Panc1 (cell line): ENCODE results near the gene CXorf51B. TPM values are rescaled to one million over a fixed set of nuclear protein-coding genes. Genes with fewer than 3 reads are reported as not detected.
"Not testable (repeated sequence)": the region's sequence is repeated elsewhere in the genome, so short reads cannot be mapped to it uniquely, and the experiment has no call there.

ENCODE experiments used
- ATAC-seq: fragments of 200-7000 bp; cut with Tn5 transposase; 2 replicates; pipeline ENCODE4 v1.9.1; 2020; ENCODE audit warnings: mild to moderate bottlenecking, moderate library complexity
- Bru-seq: library from RNA; stranded (reverse); fragments of 400-500 nt; gene quantifications from one replicate; lab custom pipeline; 2021; lab: Mats Ljungman, UMichigan
- BruChase-seq, 2 experiments: library from RNA; stranded (reverse); fragments of 400-500 nt; gene quantifications; one replicate each; lab custom pipeline; 2021; lab: Mats Ljungman, UMichigan
- BruUV-seq: library from RNA; stranded (reverse); fragments of 400-500 nt; replicated peaks from 2 replicates; lab custom pipeline; 2021; lab: Mats Ljungman, UMichigan
- CTCF ChIA-PET: fragments of 300-600 bp; sonication (Branson Sonifier 250); formaldehyde crosslinking; loops from one replicate; lab custom pipeline; 2022; ENCODE audit warnings: antibody characterized with exemption; lab: Charles Lee
- POLR2A ChIA-PET: fragments of 300-600 bp; sonication (Branson Sonifier 250); formaldehyde crosslinking; loops from one replicate; lab custom pipeline; 2022; ENCODE audit warnings: antibody characterized with exemption; lab: Charles Lee
- DNase-seq: peaks from one replicate; pipeline ENCODE4 v3.0.0-alpha.2; 2010; ENCODE audit warnings: low read depth, low spot score
- H3K27ac ChIP-seq: 2 replicates; pipeline ENCODE4 v1.5.1; 2011; ENCODE audit warnings: mild to moderate bottlenecking, low read length, inconsistent platforms
- H3K27me3 ChIP-seq: fragments of 200-500 bp; sonication (Bioruptor generic); 2 replicates; pipeline ENCODE4 v1.6.0; 2014; ENCODE audit warnings: low read length, inconsistent platforms; ENCODE audit not compliant: control insufficient read depth, insufficient read depth
- H3K36me3 ChIP-seq: fragments of 200-500 bp; sonication (Bioruptor generic); 2 replicates; pipeline ENCODE4 v1.5.1; 2014; ENCODE audit warnings: inconsistent platforms, mild to moderate bottlenecking, low read length, moderate library complexity; ENCODE audit not compliant: control insufficient read depth, insufficient read depth
- H3K4me1 ChIP-seq: 2 replicates; pipeline ENCODE4 v1.5.1; 2011; ENCODE audit warnings: inconsistent platforms, mild to moderate bottlenecking, low read length, moderate library complexity; ENCODE audit not compliant: control insufficient read depth, insufficient read depth
- H3K4me3 ChIP-seq, 2 experiments: 2 replicates each; pipeline ENCODE4 v1.5.1; 2011 to 2012; ENCODE audit warnings: low read depth in 2 of 2, low read length in 2 of 2, mild to moderate bottlenecking in 2 of 2, inconsistent platforms in 1 of 2, moderate library complexity in 1 of 2
- H3K9me3 ChIP-seq: fragments of 200-500 bp; sonication (Bioruptor generic); 2 replicates; pipeline ENCODE4 v1.5.1; 2014; ENCODE audit warnings: low read depth, mild to moderate bottlenecking, inconsistent platforms, low read length, moderate library complexity; ENCODE audit not compliant: control insufficient read depth, insufficient read depth
- CTCF ChIP-seq: fragments of 450-650 bp; IDR thresholded peaks from 2 replicates; pipeline ENCODE4 v1.5.1; 2017; ENCODE audit warnings: mild to moderate bottlenecking
- POLR2AphosphoS5 ChIP-seq: IDR thresholded peaks from 2 replicates; pipeline ENCODE4 v1.6.1; 2012; ENCODE audit warnings: mild to moderate bottlenecking, low read depth, low read length, moderate library complexity
- REST ChIP-seq, 2 experiments: IDR thresholded peaks; 2 replicates each; pipeline ENCODE4 v1.6.1; 2011 to 2012; ENCODE audit warnings: low read depth in 2 of 2, control low read depth in 1 of 2, low read length in 1 of 2, mild to moderate bottlenecking in 1 of 2, moderate library complexity in 1 of 2; ENCODE audit not compliant: insufficient read depth in 1 of 2
- SIN3A ChIP-seq: IDR thresholded peaks from 2 replicates; pipeline ENCODE4 v1.6.1; 2012; ENCODE audit warnings: low read depth, mild to moderate bottlenecking, low read length, moderate library complexity, borderline replicate concordance; ENCODE audit not compliant: insufficient read depth
- TCF7L2 ChIP-seq: IDR thresholded peaks from 2 replicates; pipeline ENCODE4 v1.6.1; 2011; ENCODE audit warnings: mild to moderate bottlenecking, low read depth, low read length, inconsistent platforms
- in situ Hi-C: cut with HindIII; loops from 2 replicates; pipeline ENCODE4 v1.10.0; 2016; ENCODE audit warnings: low sequenced_read_pairs, low pct_unique_long_range_greater_than_20kb
- intact Hi-C: fragments of 100-400 bp; cut with micrococcal nuclease; formaldehyde crosslinking; loops from one replicate; pipeline ENCODE4 v1.10.0; 2022; ENCODE audit not compliant: unreplicated experiment
- long read RNA-seq: library from polyadenylated mRNA; unstranded; transcript quantifications from one replicate; pipeline ENCODE4 v2.0.0, GENCODE V29; 2021; ENCODE audit not compliant: unreplicated experiment
- polyA plus RNA-seq: library from polyadenylated mRNA; unstranded; fragments of >200 nt; gene quantifications from one replicate; pipeline ENCODE4 v1.2.1, GENCODE V29; 2012; ENCODE audit warnings: missing spikeins; ENCODE audit not compliant: insufficient read length
- total RNA-seq: library from RNA; stranded (reverse); gene quantifications from one replicate; pipeline ENCODE4 v1.2.1, GENCODE V29; 2021; ENCODE audit not compliant: unreplicated experiment

Gene CXorf51B
- total RNA-seq (not detected), Bru-seq, nascent RNA (not detected), BruChase-seq, experiment 1, labeled RNA remaining after a 2-hour chase (not detected), BruChase-seq, experiment 2, labeled RNA remaining after a 6-hour chase (not detected)
- polyA plus RNA-seq, result not detected
- long read RNA-seq, result 0 reads

DNA sequence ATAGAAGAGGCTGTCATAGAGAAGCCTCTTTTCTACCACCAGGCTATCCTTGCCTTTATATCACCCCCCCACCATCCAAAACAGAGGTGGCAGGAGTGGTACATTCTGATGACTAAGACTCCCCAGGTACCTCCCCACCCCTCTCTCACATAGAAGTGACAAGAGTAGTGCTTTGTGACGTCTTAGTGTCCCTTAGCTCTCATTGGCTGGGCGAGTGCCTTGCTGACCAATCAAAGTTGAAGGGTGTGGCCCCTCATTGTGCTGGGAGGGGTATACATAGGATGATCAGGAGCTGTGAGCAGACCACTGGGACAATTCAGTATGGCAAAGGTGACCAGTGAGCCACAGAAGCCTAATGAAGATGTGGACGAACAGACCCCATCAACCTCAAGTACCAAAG, at the start of gene CXorf51B:
Gene CXorf51B, plus strand, starts transcription at position 301 of the 400 bp plus-strand sequence. Its CDS starts 21 bp downstream, at position 322.
- H3K4me3 ChIP-seq, ATAC-seq, H3K4me1 ChIP-seq, CTCF ChIA-PET, H3K9me3 ChIP-seq, H3K27me3 ChIP-seq, in situ Hi-C loops, H3K27ac ChIP-seq, H3K36me3 ChIP-seq, intact Hi-C loops, BruUV-seq, POLR2A ChIA-PET, DNase-seq: not testable (repeated sequence)

GRCh38 chrX:146814644-146815043, 5.1 kb downstream of the CXorf51B start, which contains the start of gene CXorf51A:
Gene CXorf51A, minus strand, starts transcription at chrX:146814744. Its CDS starts 21 bp downstream, at chrX:146814723.
- BruUV-seq, H3K4me1 ChIP-seq, H3K36me3 ChIP-seq, H3K4me3 ChIP-seq, POLR2A ChIA-PET, ATAC-seq, H3K27ac ChIP-seq, H3K9me3 ChIP-seq, intact Hi-C loops, in situ Hi-C loops, H3K27me3 ChIP-seq, DNase-seq, CTCF ChIA-PET: not testable (repeated sequence)

DNA sequence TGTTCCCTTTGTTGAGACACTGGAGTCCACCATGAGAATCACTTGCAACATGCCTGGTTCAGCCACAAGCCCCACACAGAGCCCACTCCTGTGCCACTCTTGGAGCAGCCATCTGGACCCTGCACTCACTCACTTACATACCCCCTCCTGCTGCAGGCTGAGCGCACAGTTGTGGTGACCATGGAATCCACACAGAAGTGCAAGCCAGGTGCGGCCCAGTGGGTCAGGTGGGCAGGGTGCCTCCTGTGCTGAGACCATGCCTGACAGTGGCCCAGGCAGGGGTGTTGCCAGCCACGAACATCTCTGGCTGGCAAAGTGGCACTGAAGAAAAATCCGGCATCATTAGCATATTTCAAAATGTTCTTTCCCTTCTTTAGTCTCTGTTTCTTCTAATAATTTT, 22.4 kb downstream of the CXorf51B start:
- in situ Hi-C loops, result no loop called here

More for the DNA sequence above, 22.4 kb downstream of the CXorf51B start:
- CTCF ChIA-PET, result no interaction called here
- ATAC-seq, result no peak
- H3K4me3 ChIP-seq, result no peak overlapping the region
- no peaks in the 10 kb centered on the region for H3K9me3 ChIP-seq
- H3K36me3 ChIP-seq, result no peaks in the 10 kb centered on the region
- no peak for DNase-seq
- intact Hi-C loops, result no loop called here
- H3K27ac ChIP-seq, result no peak overlapping the region
- BruUV-seq, result no TSS peak
- H3K27me3 ChIP-seq, result no peaks in the 10 kb centered on the region
- no peaks in the 10 kb centered on the region for H3K4me1 ChIP-seq
- POLR2A ChIA-PET, result no interaction called here
- TF ChIP-seq POLR2AphosphoS5 (no peak), TCF7L2 (no peak), REST (IDR thresholded peaks at IDR 0.05; ENCODE audit: insufficient read depth in 1 of 2, low read depth in 2 of 2, low read length in 1 of 2) (no peak), CTCF (no peak), SIN3A (no peak)
